Measurements from ENCODE around the gene CDCA4. TPM values are rescaled to one million over a fixed set of nuclear protein-coding genes. Genes with fewer than 3 reads are reported as not detected.

Gene CDCA4
- total and polyA plus RNA-seq, 3 donors from 2014 or later, result 18.3 to 27.5 (median 26.2) TPM

- Histone ChIP-seq H3K4me3 (no peak overlapping the region), H3K4me1 (peaks cover 27% of the 10 kb centered on the region)
- TF ChIP-seq POLR2A (IDR thresholded peaks at IDR 0.05) (no peak), CTCF (IDR thresholded peaks at IDR 0.05) (no peak)
These were observed 49.2 kb downstream of the CDCA4 start for GRCh38 chr14:104971447-104972240.

GRCh38 chr14:104970231-104971068, 50.4 kb downstream of the CDCA4 start:
- Histone ChIP-seq H3K27me3 (no peaks in the 10 kb centered on the region), H3K36me3 (ENCODE audit: low read depth, missing control alignments) (no peaks in the 10 kb centered on the region), H3K4me1 (peaks cover 27% of the 10 kb centered on the region), H3K27ac (peak overlapping the region in 1 of 2 donors; percentile 50), H3K4me3 (no peak overlapping the region), H3K9me3 (no peaks in the 10 kb centered on the region)
- intact Hi-C loops (cut with DNase I; ENCODE audit: low total_unique reads), result loop anchor here (10.0 kb wide), 1 partner anchor 54 kb away; the partner anchor contains the start of gene CDCA4
- TF ChIP-seq CTCF (IDR thresholded peaks at IDR 0.05), result no peak
- TF ChIP-seq POLR2A (IDR thresholded peaks at IDR 0.05), result no peak
- WGBS, 2 donors, result 85 to 88% methylated on average over 8 to 16 of the region's 19 CpGs
- DNase-seq, result no peak

More at GRCh38 chr14:104971447-104972240, 49.2 kb downstream of the CDCA4 start:
- intact Hi-C loops (cut with DNase I; ENCODE audit: low total_unique reads), result loop anchor here (10.0 kb wide), 1 partner anchor 53 kb away; the partner anchor contains the start of gene CDCA4
- Histone ChIP-seq H3K9me3 (no peaks in the 10 kb centered on the region), H3K27ac (peak overlapping the region in 1 of 2 donors; percentile 50), H3K27me3 (no peaks in the 10 kb centered on the region), H3K36me3 (ENCODE audit: low read depth, missing control alignments) (no peaks in the 10 kb centered on the region)
- no peak for DNase-seq
- 90 to 98% methylated on average over 7 to 12 of the region's 12 CpGs for WGBS, 2 donors

GRCh38 chr14:104969741-104970230, 51.1 kb downstream of the CDCA4 start:
- DNase-seq, result no peak
- no peaks in the 10 kb centered on the region for H3K9me3 ChIP-seq
- no peaks in the 10 kb centered on the region for H3K27me3 ChIP-seq
- 87 to 99% methylated on average over 7 to 8 of the region's 10 CpGs for WGBS, 2 donors
- H3K27ac ChIP-seq, result no peak overlapping the region
- H3K4me3 ChIP-seq, result no peak overlapping the region
- intact Hi-C loops (cut with DNase I; ENCODE audit: low total_unique reads), result loop anchor here (10.0 kb wide), 1 partner anchor 55 kb away; the partner anchor contains the start of gene CDCA4
- H3K4me1 ChIP-seq, result peaks cover 27% of the 10 kb centered on the region
- H3K36me3 ChIP-seq (ENCODE audit: low read depth, missing control alignments), result no peaks in the 10 kb centered on the region
- TF ChIP-seq POLR2A (IDR thresholded peaks at IDR 0.05) (no peak), CTCF (IDR thresholded peaks at IDR 0.05) (no peak)

GRCh38 chr14:104968541-104969401, 52.1 kb downstream of the CDCA4 start:
- TF ChIP-seq CTCF (IDR thresholded peaks at IDR 0.05), result no peak
- Histone ChIP-seq H3K27ac (no peak overlapping the region), H3K9me3 (no peaks in the 10 kb centered on the region), H3K4me1 (peaks cover 21% of the 10 kb centered on the region), H3K27me3 (no peaks in the 10 kb centered on the region), H3K36me3 (ENCODE audit: low read depth, missing control alignments) (no peaks in the 10 kb centered on the region), H3K4me3 (no peak overlapping the region)
- DNase-seq, result no peak
- 49 to 72% methylated on average over 14 to 21 of the region's 21 CpGs for WGBS, 2 donors
- intact Hi-C loops (cut with DNase I; ENCODE audit: low total_unique reads), result no loop called here

All from testis (tissue), 3 donors.